ENCODE measurements around the gene DMAC2L. TPM values are rescaled to one million over a fixed set of nuclear protein-coding genes. Genes with fewer than 3 reads are reported as not detected.

The DMAC2L gene
- total RNA-seq, 2 experiments from 2014 or later = 10.8 to 13.4 TPM

- H3K4me1 ChIP-seq (ENCODE audit: insufficient read depth, low read length) = no peaks in the 10 kb centered on the region
- ChIA-PET POLR2A (no interaction called here), CTCF (no interaction called here)
- H3K4me3 ChIP-seq (ENCODE audit: low read length) = no peak overlapping the region
- no peaks in the 10 kb centered on the region for H3K4me1 Mint-ChIP-seq (ENCODE audit: low read depth)
- no peak for TF ChIP-seq CTCF (IDR thresholded peaks at IDR 0.05)
- H3K27me3 ChIP-seq (ENCODE audit: control insufficient read depth in 1 of 2, insufficient read depth in 2 of 2, low read length in 2 of 2) = no peaks in the 10 kb centered on the region
- no peak for DNase-seq
- no peak overlapping the region for H3K4me3 Mint-ChIP-seq
- no peaks in the 10 kb centered on the region for H3K27me3 Mint-ChIP-seq
- ATAC-seq (ENCODE audit: poor library complexity) = no peak
- H3K36me3 Mint-ChIP-seq (ENCODE audit: low read depth) = peaks cover 16% of the 10 kb centered on the region
- H3K9me3 ChIP-seq (ENCODE audit: control insufficient read depth in 1 of 2, insufficient read depth in 1 of 2, low read length in 2 of 2) = no peaks in the 10 kb centered on the region
- intact Hi-C loops (cut with DNase I, micrococcal nuclease) = no loop called here
- H3K36me3 ChIP-seq (ENCODE audit: insufficient read depth, low read length) = no peaks in the 10 kb centered on the region
- no peak overlapping the region for H3K27ac Mint-ChIP-seq
- no peaks in the 10 kb centered on the region for H3K9me3 Mint-ChIP-seq
- H3K27ac ChIP-seq (ENCODE audit: low read depth in 1 of 2, low read length in 2 of 2) = no peak overlapping the region
Measured at GRCh38 chr14:50265029-50265428, 47.1 kb upstream of the DMAC2L start.

- intact Hi-C loops (cut with DNase I, micrococcal nuclease) = no loop called here
- Histone ChIP-seq H3K27ac (ENCODE audit: low read depth in 1 of 2, low read length in 2 of 2) (no peak overlapping the region), H3K4me1 (ENCODE audit: insufficient read depth, low read length) (no peaks in the 10 kb centered on the region), H3K27me3 (ENCODE audit: control insufficient read depth in 1 of 2, insufficient read depth in 2 of 2, low read length in 2 of 2) (no peaks in the 10 kb centered on the region), H3K36me3 (ENCODE audit: insufficient read depth, low read length) (no peaks in the 10 kb centered on the region), H3K9me3 (ENCODE audit: control insufficient read depth in 1 of 2, insufficient read depth in 1 of 2, low read length in 2 of 2) (no peaks in the 10 kb centered on the region), H3K4me3 (ENCODE audit: low read length) (no peak overlapping the region)
- H3K4me1 Mint-ChIP-seq (ENCODE audit: low read depth) = no peaks in the 10 kb centered on the region
- POLR2A ChIA-PET = no interaction called here
- H3K27me3 Mint-ChIP-seq = no peaks in the 10 kb centered on the region
- no peak overlapping the region for H3K27ac Mint-ChIP-seq
- H3K4me3 Mint-ChIP-seq = no peak overlapping the region
- TF ChIP-seq CTCF (IDR thresholded peaks at IDR 0.05) = no peak
- H3K9me3 Mint-ChIP-seq = no peaks in the 10 kb centered on the region
- H3K36me3 Mint-ChIP-seq (ENCODE audit: low read depth) = peaks cover 5% of the 10 kb centered on the region
- no peak for ATAC-seq (ENCODE audit: poor library complexity)
- no peak for DNase-seq
- CTCF ChIA-PET = no interaction called here
Measured at GRCh38 chr14:50270932-50271331, 41.2 kb upstream of the DMAC2L start.

GRCh38 chr14:50272498-50272897, 39.6 kb upstream of the DMAC2L start:
- CTCF ChIA-PET = interaction anchor here (0.7 kb wide), 1 partner anchor 63 kb away, joined by 3 read pairs; no protein-coding TSS in a partner anchor
- intact Hi-C loops (cut with DNase I, micrococcal nuclease) = no loop called here
- H3K27ac ChIP-seq (ENCODE audit: low read depth in 1 of 2, low read length in 2 of 2) = no peak overlapping the region
- no peaks in the 10 kb centered on the region for H3K4me1 ChIP-seq (ENCODE audit: insufficient read depth, low read length)
- no peak for TF ChIP-seq CTCF (IDR thresholded peaks at IDR 0.05)
- no peak for ATAC-seq (ENCODE audit: poor library complexity)
- POLR2A ChIA-PET = no interaction called here
- Mint-ChIP-seq H3K27ac (no peak overlapping the region), H3K36me3 (ENCODE audit: low read depth) (peaks cover 11% of the 10 kb centered on the region), H3K27me3 (no peaks in the 10 kb centered on the region), H3K4me3 (no peak overlapping the region), H3K4me1 (ENCODE audit: low read depth) (no peaks in the 10 kb centered on the region), H3K9me3 (no peaks in the 10 kb centered on the region)
- H3K36me3 ChIP-seq (ENCODE audit: insufficient read depth, low read length) = no peaks in the 10 kb centered on the region
- no peaks in the 10 kb centered on the region for H3K27me3 ChIP-seq (ENCODE audit: control insufficient read depth in 1 of 2, insufficient read depth in 2 of 2, low read length in 2 of 2)
- H3K9me3 ChIP-seq (ENCODE audit: control insufficient read depth in 1 of 2, insufficient read depth in 1 of 2, low read length in 2 of 2) = no peaks in the 10 kb centered on the region
- DNase-seq = no peak
- H3K4me3 ChIP-seq (ENCODE audit: low read length) = no peak overlapping the region

Measured in CD4-positive, alpha-beta T cell (primary cell).